Lower leg skin (tissue), 3 donors: ENCODE results near the gene HEMK1.

ENCODE experiments used
- CTCF ChIP-seq, 3 donors: fragments of 450-650 bp; IDR thresholded peaks; one replicate each; pipeline ENCODE4 v1.5.1; 2016; ENCODE audit warnings: antibody characterized with exemption in 3 of 3, mild to moderate bottlenecking in 3 of 3, moderate library complexity in 2 of 3
- POLR2A ChIP-seq, 2 donors: fragments of 450-650 bp; IDR thresholded peaks; one replicate each; pipeline ENCODE4 v1.6.1; 2016 to 2017; ENCODE audit warnings: antibody characterized with exemption in 2 of 2, mild to moderate bottlenecking in 1 of 2, moderate library complexity in 1 of 2

DNA sequence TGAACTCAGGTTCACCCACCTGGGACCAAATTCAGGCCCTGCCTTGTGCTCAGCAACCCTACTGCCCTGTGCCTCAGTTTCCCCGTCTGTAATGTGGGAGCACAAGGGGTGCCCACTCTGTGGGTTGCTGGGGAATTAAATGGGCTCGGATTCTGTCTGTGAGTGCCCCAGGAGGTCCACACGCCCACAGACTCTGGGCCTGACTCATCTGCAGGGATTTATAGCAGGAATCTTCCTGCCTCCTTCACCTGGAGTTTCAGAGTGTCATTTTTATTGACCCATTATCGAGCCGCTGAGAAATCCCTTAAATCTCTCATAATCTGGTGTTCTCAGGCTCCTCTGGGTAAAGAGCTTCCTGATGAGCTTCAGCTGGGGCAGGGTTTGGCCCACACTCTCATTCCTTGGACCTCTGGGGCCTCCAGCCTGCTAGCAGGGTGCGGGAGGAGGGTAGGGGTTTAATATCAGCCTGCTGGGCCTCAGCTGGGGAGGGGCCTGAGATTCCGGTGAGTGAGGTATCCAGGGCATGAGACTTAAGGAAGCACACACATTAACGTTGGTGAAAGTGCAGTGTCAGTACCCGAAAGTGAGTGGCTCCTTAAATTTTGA, 18.2 kb upstream of the HEMK1 start:
- TF ChIP-seq CTCF (IDR thresholded peaks at IDR 0.05) (no peak), POLR2A (IDR thresholded peaks at IDR 0.05) (no peak)
